Uterus (tissue), 2 donors: ENCODE measurements around the gene MCUR1.

Source experiments
- POLR2A ChIP-seq, 2 donors: fragments of 450-650 bp; IDR thresholded peaks; one replicate each; pipeline ENCODE4 v1.6.1; 2016; ENCODE audit warnings: antibody characterized with exemption in 2 of 2, mild to moderate bottlenecking in 1 of 2, moderate library complexity in 1 of 2
- TF ChIP-seq, protein P1 (sequence below), 4 experiments: fragments of 200-600 bp in 2 of 4; fragments of 450-650 bp in 2 of 4; sonication (generic) in 2 of 4; IDR thresholded peaks; one replicate each; pipeline ENCODE4 v1.5.1; 2016 to 2019; ENCODE audit warnings: antibody characterized with exemption in 4 of 4, mild to moderate bottlenecking in 2 of 4, moderate library complexity in 1 of 4

DNA sequence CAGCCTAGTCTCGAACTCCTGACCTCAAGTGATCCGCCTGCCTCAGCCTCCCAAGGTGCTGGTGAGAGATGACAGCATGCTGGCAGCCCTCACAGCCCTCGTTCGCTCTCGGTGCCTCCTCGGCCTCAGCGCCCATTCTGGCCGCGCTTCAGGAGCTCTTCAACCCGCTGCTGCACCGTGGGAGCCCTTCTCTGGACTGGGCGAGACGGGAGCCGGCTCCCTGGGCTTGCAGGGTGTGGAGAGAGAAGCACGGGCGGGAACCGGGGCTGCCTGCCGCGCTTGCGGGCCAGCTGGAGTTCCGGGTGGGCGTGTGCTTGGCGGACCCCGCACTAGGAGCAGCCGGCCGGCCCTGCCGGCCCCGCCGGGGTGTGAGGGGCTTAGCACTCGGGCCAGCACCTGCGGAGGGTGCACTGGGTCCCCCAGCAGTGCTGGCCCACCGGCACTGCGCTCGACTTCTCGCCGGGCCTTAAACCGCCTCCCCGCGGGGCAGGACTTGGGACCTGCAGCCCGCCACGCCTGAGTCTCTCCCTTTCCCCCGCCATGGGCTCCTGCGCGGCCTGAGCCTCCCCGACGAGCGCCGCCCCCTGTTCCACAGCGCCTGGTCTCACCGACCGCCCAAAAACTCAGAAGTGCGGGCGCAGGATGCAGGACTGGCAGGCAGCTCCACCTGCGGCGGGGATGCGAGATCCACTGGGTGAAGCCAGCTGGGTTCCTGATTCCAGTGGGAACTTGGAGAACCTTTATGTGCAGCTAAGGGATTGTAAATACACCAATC lies 71.2 kb downstream of the MCUR1 start:
- TF ChIP-seq, protein P1, sequence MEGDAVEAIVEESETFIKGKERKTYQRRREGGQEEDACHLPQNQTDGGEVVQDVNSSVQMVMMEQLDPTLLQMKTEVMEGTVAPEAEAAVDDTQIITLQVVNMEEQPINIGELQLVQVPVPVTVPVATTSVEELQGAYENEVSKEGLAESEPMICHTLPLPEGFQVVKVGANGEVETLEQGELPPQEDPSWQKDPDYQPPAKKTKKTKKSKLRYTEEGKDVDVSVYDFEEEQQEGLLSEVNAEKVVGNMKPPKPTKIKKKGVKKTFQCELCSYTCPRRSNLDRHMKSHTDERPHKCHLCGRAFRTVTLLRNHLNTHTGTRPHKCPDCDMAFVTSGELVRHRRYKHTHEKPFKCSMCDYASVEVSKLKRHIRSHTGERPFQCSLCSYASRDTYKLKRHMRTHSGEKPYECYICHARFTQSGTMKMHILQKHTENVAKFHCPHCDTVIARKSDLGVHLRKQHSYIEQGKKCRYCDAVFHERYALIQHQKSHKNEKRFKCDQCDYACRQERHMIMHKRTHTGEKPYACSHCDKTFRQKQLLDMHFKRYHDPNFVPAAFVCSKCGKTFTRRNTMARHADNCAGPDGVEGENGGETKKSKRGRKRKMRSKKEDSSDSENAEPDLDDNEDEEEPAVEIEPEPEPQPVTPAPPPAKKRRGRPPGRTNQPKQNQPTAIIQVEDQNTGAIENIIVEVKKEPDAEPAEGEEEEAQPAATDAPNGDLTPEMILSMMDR (IDR thresholded peaks at IDR 0.05), result no peak
- TF ChIP-seq POLR2A (IDR thresholded peaks at IDR 0.05), result no peak
